ENCODE data around the gene FKBP7. TPM values are rescaled to one million over a fixed set of nuclear protein-coding genes. Genes with fewer than 3 reads are reported as not detected.

FKBP7 gene
- total and polyA plus RNA-seq, 2 of the 8 experiments (the other 6 are each of a cell fraction or from before 2014, with no cell fraction given) = 3.6 to 7.0 TPM

DNA sequence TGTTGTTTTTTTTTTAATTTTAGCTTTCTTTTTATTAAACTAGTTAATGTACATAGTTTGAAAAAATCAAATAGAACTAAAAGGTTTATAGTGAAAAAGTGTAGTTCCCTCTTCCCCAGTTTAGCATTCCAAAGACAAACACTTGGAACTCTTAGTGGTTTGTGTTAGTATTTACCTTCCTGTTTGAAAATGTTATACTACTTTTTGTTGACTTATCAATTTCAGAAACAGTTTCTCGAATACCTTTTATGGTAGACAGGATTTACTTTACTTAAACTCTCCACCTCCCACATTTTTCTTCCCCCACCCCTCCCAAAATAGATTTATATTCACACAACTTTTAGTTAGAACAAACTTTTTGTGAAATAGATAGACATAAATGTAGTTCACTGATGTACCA, 28.5 kb upstream of the FKBP7 start:
- no peak overlapping the region for H4K5ac ChIP-seq (ENCODE audit: insufficient read length, low read depth, low read length)
- TF ChIP-seq, protein P1, sequence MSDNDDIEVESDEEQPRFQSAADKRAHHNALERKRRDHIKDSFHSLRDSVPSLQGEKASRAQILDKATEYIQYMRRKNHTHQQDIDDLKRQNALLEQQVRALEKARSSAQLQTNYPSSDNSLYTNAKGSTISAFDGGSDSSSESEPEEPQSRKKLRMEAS (IDR thresholded peaks at IDR 0.05) = no peak
- peaks cover 0 to 4% (median 2%) of the 10 kb centered on the region in 4 experiments; a peak in 3 of 8 replicates for H3K36me3 ChIP-seq (ENCODE audit: control insufficient read depth in 2 of 4, insufficient read depth in 4 of 4, low read length in 3 of 4)
- no peaks in the 10 kb centered on the region for H3K23me2 ChIP-seq (ENCODE audit: low read depth, low read length)
- peaks cover 0 to 3% (median 0%) of the 10 kb centered on the region in 4 experiments; a peak in 2 of 7 replicates for H3K4me1 ChIP-seq (replicated peaks in 1 of 4; ENCODE audit: control insufficient read depth in 3 of 4, insufficient read depth in 4 of 4, low read length in 3 of 4)
- H2BK15ac ChIP-seq (ENCODE audit: low read length) = no peak overlapping the region
- no peaks in the 10 kb centered on the region for H3K9me3 ChIP-seq (ENCODE audit: insufficient read depth in 2 of 2, low read depth in 1 of 2, low read length in 1 of 2)
- H2BK20ac ChIP-seq (ENCODE audit: low read length) = no peak overlapping the region
- no peak overlapping the region for H2AFZ ChIP-seq (ENCODE audit: low read length)
- DNase-seq (ENCODE audit: low read depth in 1 of 2, low spot score in 2 of 2) (no peak), FAIRE-seq (no peak)
- no peak overlapping the region for H2BK12ac ChIP-seq (ENCODE audit: low read depth, low read length)
- POLR2A ChIA-PET (ENCODE audit: partially characterized antibody) = interaction anchor here (1.2 kb wide), 2 partner anchors 10 to 27 kb away, joined by 3 read pairs; partner anchors contain the start of gene PLEKHA3
- no peak overlapping the region for H4K8ac ChIP-seq (ENCODE audit: extremely low read depth, insufficient read depth, low read length)
- no peak overlapping the region for H3K14ac ChIP-seq (ENCODE audit: insufficient read length)
- H2BK5ac ChIP-seq (ENCODE audit: low read depth, low read length) = no peak overlapping the region
- H3K27me3 ChIP-seq (replicated peaks in 1 of 4; ENCODE audit: control insufficient read depth in 3 of 4, extremely low read depth in 1 of 4, insufficient read depth in 3 of 4, low read length in 3 of 4) = no peaks in the 10 kb centered on the region
- no peak overlapping the region for H4K91ac ChIP-seq (replicated peaks; ENCODE audit: insufficient read length, low read length)
- no peak overlapping the region for H3K56ac ChIP-seq (replicated peaks; ENCODE audit: insufficient read length, low read depth, low read length)
- no peak overlapping the region for H3K9ac ChIP-seq (replicated peaks in 1 of 4; ENCODE audit: extremely low read depth in 1 of 4, low read depth in 3 of 4, low read length in 3 of 4)
- CTCF ChIA-PET (ENCODE audit: partially characterized antibody) = interaction anchor here (1.9 to 2.6 kb wide), 2 partner anchors 11 to 17 kb away, joined by 5 to 8 read pairs; no protein-coding TSS in a partner anchor
- H3K18ac ChIP-seq (ENCODE audit: extremely low read depth, low read length) = no peak overlapping the region
- H3K23ac ChIP-seq (ENCODE audit: insufficient read length) = no peak overlapping the region
- H3K4me3 ChIP-seq (ENCODE audit: extremely low read depth in 1 of 4, insufficient read depth in 2 of 4, low read depth in 3 of 4, low read length in 4 of 4) = no peak overlapping the region
- H3K79me1 ChIP-seq (ENCODE audit: low read depth, low read length) = no peaks in the 10 kb centered on the region
- H3K27ac ChIP-seq (ENCODE audit: low read depth, low read length) = no peak overlapping the region
- no peak overlapping the region for H3K4me2 ChIP-seq (ENCODE audit: insufficient read depth in 1 of 2, low read depth in 2 of 2, low read length in 2 of 2)
- H4K20me1 ChIP-seq (replicated peaks in 1 of 2; ENCODE audit: control insufficient read depth in 1 of 2, insufficient read depth in 2 of 2, low read length in 2 of 2) = no peaks in the 10 kb centered on the region
- no peak overlapping the region for H3K4ac ChIP-seq (replicated peaks; ENCODE audit: insufficient read length, low read depth, low read length)
- no peak overlapping the region for H2BK120ac ChIP-seq (replicated peaks; ENCODE audit: low read depth, low read length)
- no peaks in the 10 kb centered on the region for H3K79me2 ChIP-seq (ENCODE audit: control insufficient read depth in 1 of 2, insufficient read depth in 2 of 2, low read length in 2 of 2)
- WGBS, 2 experiments (ENCODE audit: extremely low coverage in 1 of 2, insufficient coverage in 1 of 2, insufficient read length in 1 of 2, insufficient replicate concordance in 2 of 2, low coverage in 1 of 2, low lambda C conversion rate in 2 of 2, missing lambda C conversion rate in 1 of 2) = 91% methylated on average over 1 of the region's 1 CpG; no CpG with 5 or more reads in 1 of the 2 experiments
- no peak overlapping the region for H2AK5ac ChIP-seq (ENCODE audit: low read depth, low read length)

Measured in H1 (cell line).